Transverse colon (tissue), 4 donors: ENCODE data around the gene SMYD5. TPM values are rescaled to one million over a fixed set of nuclear protein-coding genes. Genes with fewer than 3 reads are reported as not detected.

ENCODE experiments used
- DNase-seq: peaks from one replicate; pipeline ENCODE4 v3.0.0-alpha.2; 2019
- H3K27ac ChIP-seq, 4 donors: fragments of 200-600 bp; sonication (generic); 2 replicates each; pipeline ENCODE4 v1.5.1; 2016 to 2018; ENCODE audit warnings: inconsistent platforms in 4 of 4
- H3K27me3 ChIP-seq: fragments of 200-600 bp; sonication (generic); 2 replicates; pipeline ENCODE4 v1.5.1; 2017; ENCODE audit warnings: inconsistent platforms
- H3K36me3 ChIP-seq, 4 donors: fragments of 200-600 bp; sonication (generic); 2 replicates each; pipeline ENCODE4 v1.5.1; 2017 to 2019; ENCODE audit warnings: inconsistent platforms in 4 of 4
- H3K4me1 ChIP-seq, 4 donors: fragments of 200-600 bp; sonication (generic); 2 replicates each; pipeline ENCODE4 v1.5.1; 2017 to 2020; ENCODE audit warnings: inconsistent platforms in 4 of 4
- H3K4me3 ChIP-seq, 4 donors: fragments of 200-600 bp; sonication (generic); 1 replicate in 1 of 4; 2 replicates in 3 of 4; pipeline versions ENCODE4 v1.5.1 to v1.6.1; 2017 to 2019; ENCODE audit warnings: inconsistent platforms in 4 of 4
- H3K9me3 ChIP-seq, 2 donors: fragments of 200-600 bp; sonication (generic); 2 replicates each; pipeline ENCODE4 v1.5.1; 2017 to 2019; ENCODE audit warnings: inconsistent platforms in 2 of 2
- EP300 ChIP-seq: sonication (generic); formaldehyde crosslinking; IDR thresholded peaks from one replicate; pipeline ENCODE4 v1.6.1; 2017; ENCODE audit warnings: antibody characterized with exemption, low read depth
- POLR2A ChIP-seq: fragments of 450-650 bp; IDR thresholded peaks from one replicate; pipeline ENCODE4 v1.6.1; 2016; ENCODE audit warnings: antibody characterized with exemption, mild to moderate bottlenecking, moderate library complexity
- POLR2AphosphoS5 ChIP-seq, 3 donors: sonication (generic); formaldehyde crosslinking; IDR thresholded peaks; one replicate each; pipeline ENCODE4 v1.6.1; 2016; ENCODE audit warnings: antibody characterized with exemption in 3 of 3
- WGBS, 2 donors: methylation state at CpG; one replicate each; pipeline ENCODE4 v1.1.5; 2018; ENCODE audit warnings: low coverage in 1 of 2; 5-methylcytosine and 5-hydroxymethylcytosine counted together
- in situ Hi-C, 4 donors: fragments of 200-750 bp; cut with MboI; loops; one replicate each; pipeline versions ENCODE4 v1.15.0 to v1.15.1; 2017; ENCODE audit warnings: low sequenced_read_pairs in 3 of 4, low pct_ligation_motif_present in 1 of 4, low pct_unique_long_range_greater_than_20kb in 1 of 4
- intact Hi-C: fragments of 100-400 bp; cut with DNase I; formaldehyde crosslinking; loops from one replicate; pipeline ENCODE4 v1.15.1; 2023; ENCODE audit warnings: low total_unique reads
- total RNA-seq, 4 donors: library from RNA; depleted of rRNA; stranded (reverse); fragments of >200 nt; gene quantifications; one replicate each; pipeline ENCODE4 v1.1.0, GENCODE V29; 2016
- TF ChIP-seq, protein P1 (sequence below), 5 experiments: fragments of 200-600 bp in 3 of 5; fragments of 450-650 bp in 2 of 5; sonication (generic) in 3 of 5; IDR thresholded peaks; 1 replicate in 2 of 5; 2 replicates in 3 of 5; pipeline ENCODE4 v1.5.1; 2016 to 2017; ENCODE audit warnings: antibody characterized with exemption in 5 of 5, inconsistent platforms in 3 of 5, mild to moderate bottlenecking in 2 of 5, moderate library complexity in 1 of 5

SMYD5 gene
- total RNA-seq, 4 donors from 2014 or later = 6.4 to 16.1 (median 13.4) TPM

DNA sequence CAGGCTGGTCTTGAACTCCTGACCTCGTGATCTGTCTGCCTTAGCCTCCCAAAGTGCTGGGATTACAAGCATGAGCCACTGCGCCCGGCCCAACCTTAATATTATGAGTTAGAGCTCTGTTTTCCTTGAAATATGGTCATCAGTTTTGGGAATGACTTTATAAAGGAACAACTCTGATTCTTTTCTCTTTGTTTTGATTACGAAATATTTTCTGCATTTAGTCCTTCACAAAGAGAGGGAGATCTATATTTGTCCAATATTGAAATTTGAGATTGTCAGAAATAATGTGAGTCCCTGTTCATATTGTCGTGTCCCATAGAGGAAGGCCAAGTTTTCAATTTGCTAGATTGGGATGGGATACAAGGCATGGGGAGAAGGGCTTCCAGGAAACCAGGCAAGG is 3.1 kb downstream of the SMYD5 start:
- DNase-seq = no peak
- peaks cover 0 to 30% (median 19%) of the 10 kb centered on the region in 4 donors for H3K4me1 ChIP-seq
- no peak overlapping the region for H3K27ac ChIP-seq
- intact Hi-C loops (no loop called here), in situ Hi-C loops (no loop called here)
- H3K9me3 ChIP-seq = no peaks in the 10 kb centered on the region
- H3K4me3 ChIP-seq = no peak overlapping the region
- no peaks in the 10 kb centered on the region for H3K27me3 ChIP-seq
- TF ChIP-seq POLR2A (no peak), POLR2AphosphoS5 (IDR thresholded peaks at IDR 0.05) (no peak), EP300 (no peak)
- TF ChIP-seq, protein P1, sequence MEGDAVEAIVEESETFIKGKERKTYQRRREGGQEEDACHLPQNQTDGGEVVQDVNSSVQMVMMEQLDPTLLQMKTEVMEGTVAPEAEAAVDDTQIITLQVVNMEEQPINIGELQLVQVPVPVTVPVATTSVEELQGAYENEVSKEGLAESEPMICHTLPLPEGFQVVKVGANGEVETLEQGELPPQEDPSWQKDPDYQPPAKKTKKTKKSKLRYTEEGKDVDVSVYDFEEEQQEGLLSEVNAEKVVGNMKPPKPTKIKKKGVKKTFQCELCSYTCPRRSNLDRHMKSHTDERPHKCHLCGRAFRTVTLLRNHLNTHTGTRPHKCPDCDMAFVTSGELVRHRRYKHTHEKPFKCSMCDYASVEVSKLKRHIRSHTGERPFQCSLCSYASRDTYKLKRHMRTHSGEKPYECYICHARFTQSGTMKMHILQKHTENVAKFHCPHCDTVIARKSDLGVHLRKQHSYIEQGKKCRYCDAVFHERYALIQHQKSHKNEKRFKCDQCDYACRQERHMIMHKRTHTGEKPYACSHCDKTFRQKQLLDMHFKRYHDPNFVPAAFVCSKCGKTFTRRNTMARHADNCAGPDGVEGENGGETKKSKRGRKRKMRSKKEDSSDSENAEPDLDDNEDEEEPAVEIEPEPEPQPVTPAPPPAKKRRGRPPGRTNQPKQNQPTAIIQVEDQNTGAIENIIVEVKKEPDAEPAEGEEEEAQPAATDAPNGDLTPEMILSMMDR (IDR thresholded peaks at IDR 0.05) = no peak
- peaks cover 0 to 7% (median 0%) of the 10 kb centered on the region in 4 donors for H3K36me3 ChIP-seq
- WGBS, 2 donors = 93 to 95% methylated on average over 5 of the region's 5 CpGs

DNA sequence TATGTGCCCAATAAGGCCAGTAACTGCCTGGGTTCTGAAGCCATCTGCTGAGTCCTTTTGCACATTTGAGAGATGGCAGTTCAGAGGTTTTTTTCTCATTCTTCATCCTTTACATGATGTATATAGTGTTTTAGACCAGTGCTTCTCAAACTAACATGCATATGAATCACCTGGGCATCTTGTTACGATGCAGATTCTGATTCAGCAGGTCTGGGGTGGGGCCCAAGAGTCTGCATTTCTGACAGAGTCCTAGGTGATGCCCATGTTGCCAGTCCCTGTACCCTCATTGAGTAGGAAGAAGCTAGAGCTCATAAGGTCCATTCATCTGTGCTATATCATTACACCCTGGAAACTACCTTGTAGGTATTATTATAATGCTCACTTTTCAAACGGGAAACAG is 3.8 kb downstream of the SMYD5 start:
- TF ChIP-seq EP300 (no peak), POLR2A (no peak), POLR2AphosphoS5 (IDR thresholded peaks at IDR 0.05) (no peak)
- TF ChIP-seq, protein P1 (IDR thresholded peaks at IDR 0.05) = no peak
- no peaks in the 10 kb centered on the region for H3K27me3 ChIP-seq
- no peak overlapping the region for H3K27ac ChIP-seq
- H3K36me3 ChIP-seq = peaks cover 0 to 8% (median 0%) of the 10 kb centered on the region in 4 donors
- peaks cover 0 to 23% (median 16%) of the 10 kb centered on the region in 4 donors for H3K4me1 ChIP-seq
- intact Hi-C loops (no loop called here), in situ Hi-C loops (no loop called here)
- no peaks in the 10 kb centered on the region for H3K9me3 ChIP-seq
- WGBS, 2 donors = 89% methylated on average over 2 of the region's 2 CpGs; no CpG with 5 or more reads in 1 of the 2 donors
- no peak overlapping the region for H3K4me3 ChIP-seq
- no peak for DNase-seq

DNA sequence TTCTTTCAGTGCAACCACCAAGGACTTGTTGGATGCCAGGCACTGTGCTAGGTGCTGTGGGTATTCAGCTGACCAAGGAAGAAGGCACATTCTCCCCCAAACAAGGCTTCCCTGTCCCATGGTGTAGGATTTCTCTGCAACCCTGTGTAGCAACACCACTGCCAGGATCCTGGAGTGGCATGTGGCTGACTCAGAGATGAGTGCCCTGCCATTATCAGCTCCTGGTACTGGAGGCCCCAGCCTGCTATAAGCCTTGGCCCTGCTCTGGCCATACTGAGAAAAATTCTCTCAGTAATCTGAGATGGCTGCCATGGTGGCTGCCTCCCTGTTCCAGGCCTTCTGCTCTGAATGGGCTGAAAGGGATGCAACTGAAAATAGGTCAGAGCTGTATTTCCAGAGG is 4.3 kb downstream of the SMYD5 start:
- Histone ChIP-seq H3K9me3 (no peaks in the 10 kb centered on the region), H3K27ac (no peak overlapping the region), H3K4me3 (no peak overlapping the region), H3K36me3 (peaks cover 0 to 8% (median 0%) of the 10 kb centered on the region in 4 donors), H3K27me3 (no peaks in the 10 kb centered on the region), H3K4me1 (peaks cover 0 to 20% (median 14%) of the 10 kb centered on the region in 4 donors)
- no peak for DNase-seq
- intact Hi-C loops (no loop called here), in situ Hi-C loops (no loop called here)
- no peak for TF ChIP-seq POLR2AphosphoS5 (IDR thresholded peaks at IDR 0.05)
- TF ChIP-seq POLR2A = no peak
- TF ChIP-seq, protein P1 (IDR thresholded peaks at IDR 0.05) = no peak
- TF ChIP-seq EP300 = no peak

DNA sequence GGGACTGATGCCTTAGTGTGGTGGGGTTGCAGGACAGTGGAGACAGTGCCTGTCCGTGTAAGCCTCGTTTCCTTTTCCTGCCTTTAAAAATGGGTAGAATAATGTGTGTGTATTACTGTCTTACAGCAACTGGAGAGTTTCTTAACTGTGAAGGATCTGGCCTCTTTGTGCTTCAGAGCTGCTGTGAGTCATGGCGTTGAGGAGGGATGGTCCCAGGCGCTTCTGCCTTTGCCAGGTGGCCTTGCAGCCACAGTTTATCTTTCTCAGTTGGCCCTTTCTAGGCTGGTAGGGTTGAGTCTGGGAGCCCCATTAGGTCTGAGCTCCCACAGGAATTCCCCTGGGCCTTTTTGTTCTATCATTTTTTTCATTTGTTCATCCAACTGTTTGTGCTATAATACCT is 9.8 kb downstream of the SMYD5 start:
- Histone ChIP-seq H3K9me3 (no peaks in the 10 kb centered on the region), H3K36me3 (peaks cover 0 to 15% (median 0%) of the 10 kb centered on the region in 4 donors), H3K4me3 (no peak overlapping the region), H3K27ac (no peak overlapping the region), H3K4me1 (no peaks in the 10 kb centered on the region), H3K27me3 (no peaks in the 10 kb centered on the region)
- intact Hi-C loops = no loop called here
- in situ Hi-C loops = no loop called here
- DNase-seq = no peak
- TF ChIP-seq POLR2A = no peak
- TF ChIP-seq POLR2AphosphoS5 (IDR thresholded peaks at IDR 0.05) = no peak
- TF ChIP-seq, protein P1 (IDR thresholded peaks at IDR 0.05) = no peak
- TF ChIP-seq EP300 = no peak
- WGBS, 2 donors = 76 to 84% methylated on average over 2 to 4 of the region's 4 CpGs
